Gastrocnemius medialis (tissue), 4 donors: Measurements from ENCODE around the gene ITGB3BP. TPM values are rescaled to one million over a fixed set of nuclear protein-coding genes. Genes with fewer than 3 reads are reported as not detected.

Source experiments
- ATAC-seq, 2 donors: fragments of 150-250 bp; one replicate each; pipeline ENCODE4 v1.9.1; 2016
- DNase-seq, 2 donors: peaks; one replicate each; pipeline ENCODE4 v3.0.0-alpha.2; 2019
- H3K27ac ChIP-seq, 4 donors: fragments of 200-600 bp; sonication (generic); 1 replicate in 1 of 4; 2 replicates in 3 of 4; pipeline ENCODE4 v1.5.1; 2016 to 2018; ENCODE audit warnings: mild to moderate bottlenecking in 2 of 4, moderate library complexity in 1 of 4
- H3K27me3 ChIP-seq, 3 donors: fragments of 200-600 bp; sonication (generic) in 2 of 3; 1 replicate in 1 of 3; 2 replicates in 2 of 3; pipeline versions ENCODE4 v1.5.1 to v1.6.0; 2016 to 2019; ENCODE audit warnings: mild to moderate bottlenecking in 1 of 3, moderate library complexity in 1 of 3
- H3K36me3 ChIP-seq, 2 donors: fragments of 200-600 bp; sonication (generic) in 1 of 2; one replicate each; pipeline ENCODE4 v1.5.1; 2017 to 2018
- H3K4me1 ChIP-seq, 2 donors: fragments of 200-600 bp; sonication (generic) in 1 of 2; one replicate each; pipeline ENCODE4 v1.5.1; 2016 to 2017; ENCODE audit warnings: mild to moderate bottlenecking in 2 of 2
- H3K4me3 ChIP-seq, 4 donors: fragments of 200-600 bp; sonication (generic) in 3 of 4; 1 replicate in 1 of 4; 2 replicates in 3 of 4; pipeline ENCODE4 v1.5.1; 2016 to 2019; ENCODE audit warnings: mild to moderate bottlenecking in 2 of 4
- H3K9me3 ChIP-seq, 3 donors: fragments of 200-600 bp; sonication (generic) in 2 of 3; 1 replicate in 1 of 3; 2 replicates in 2 of 3; pipeline ENCODE4 v1.5.1; 2016 to 2019
- POLR2A ChIP-seq, 2 donors: fragments of 450-650 bp; IDR thresholded peaks; one replicate each; pipeline ENCODE4 v1.6.1; 2017; ENCODE audit warnings: antibody characterized with exemption in 2 of 2, mild to moderate bottlenecking in 2 of 2, moderate library complexity in 2 of 2
- in situ Hi-C, 4 donors: fragments of 200-750 bp; cut with MboI; loops; one replicate each; pipeline versions ENCODE4 v1.15.0 to v1.8.0; 2017; ENCODE audit warnings: low sequenced_read_pairs in 4 of 4
- intact Hi-C: fragments of 100-400 bp; cut with DNase I; formaldehyde crosslinking; loops from one replicate; pipeline ENCODE4 v1.15.1; 2023; ENCODE audit warnings: low total_unique reads
- total RNA-seq, 4 donors: library from RNA; depleted of rRNA; stranded (reverse); fragments of >200 nt; gene quantifications; one replicate each; pipeline versions ENCODE4 v1.1.0 to v1.2.3, GENCODE V29; 2016
- TF ChIP-seq, protein P1 (sequence below), 5 experiments: fragments of 450-650 bp in 3 of 5; fragments of 200-600 bp in 2 of 5; sonication (generic) in 2 of 5; IDR thresholded peaks in 4 of 5; conservative IDR thresholded peaks in 1 of 5; 1 replicate in 4 of 5; 2 replicates in 1 of 5; pipeline ENCODE4 v1.5.1; 2016 to 2019; ENCODE audit warnings: antibody characterized with exemption in 5 of 5, mild to moderate bottlenecking in 3 of 5, moderate library complexity in 3 of 5

Gene ITGB3BP
- total RNA-seq, 4 donors from 2014 or later = 1.6 to 6.1 (median 3.9) TPM

DNA sequence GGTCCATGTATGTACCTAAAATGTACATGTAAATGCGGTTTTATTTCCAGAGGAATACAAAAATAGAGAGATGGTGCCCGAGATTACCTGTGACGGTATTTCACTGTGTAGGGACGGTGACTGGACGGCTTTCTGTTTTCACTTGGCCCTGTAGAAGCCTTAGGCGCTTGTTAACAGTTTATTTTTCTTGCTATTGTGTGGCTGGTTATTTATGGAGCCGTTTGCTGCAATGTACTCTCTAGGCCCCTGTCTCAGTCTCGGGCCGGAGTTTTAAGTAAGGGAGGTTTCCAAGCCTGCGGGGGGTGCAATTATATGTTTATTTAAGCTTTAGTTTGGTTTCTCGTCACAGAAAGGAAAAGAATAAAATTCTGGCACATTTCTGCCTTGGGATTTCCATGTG lies 713 bp upstream of the ITGB3BP start:
- intact Hi-C loops = loop anchor here (10.0 kb wide), 1 partner anchor 159 kb away; the partner anchor contains the start of gene ALG6
- TF ChIP-seq, protein P1, sequence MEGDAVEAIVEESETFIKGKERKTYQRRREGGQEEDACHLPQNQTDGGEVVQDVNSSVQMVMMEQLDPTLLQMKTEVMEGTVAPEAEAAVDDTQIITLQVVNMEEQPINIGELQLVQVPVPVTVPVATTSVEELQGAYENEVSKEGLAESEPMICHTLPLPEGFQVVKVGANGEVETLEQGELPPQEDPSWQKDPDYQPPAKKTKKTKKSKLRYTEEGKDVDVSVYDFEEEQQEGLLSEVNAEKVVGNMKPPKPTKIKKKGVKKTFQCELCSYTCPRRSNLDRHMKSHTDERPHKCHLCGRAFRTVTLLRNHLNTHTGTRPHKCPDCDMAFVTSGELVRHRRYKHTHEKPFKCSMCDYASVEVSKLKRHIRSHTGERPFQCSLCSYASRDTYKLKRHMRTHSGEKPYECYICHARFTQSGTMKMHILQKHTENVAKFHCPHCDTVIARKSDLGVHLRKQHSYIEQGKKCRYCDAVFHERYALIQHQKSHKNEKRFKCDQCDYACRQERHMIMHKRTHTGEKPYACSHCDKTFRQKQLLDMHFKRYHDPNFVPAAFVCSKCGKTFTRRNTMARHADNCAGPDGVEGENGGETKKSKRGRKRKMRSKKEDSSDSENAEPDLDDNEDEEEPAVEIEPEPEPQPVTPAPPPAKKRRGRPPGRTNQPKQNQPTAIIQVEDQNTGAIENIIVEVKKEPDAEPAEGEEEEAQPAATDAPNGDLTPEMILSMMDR (IDR thresholded peaks at IDR 0.05 in 4 of 5, conservative IDR thresholded peaks at IDR 0.05 in 1 of 5) = no peak
- TF ChIP-seq POLR2A (IDR thresholded peaks at IDR 0.05) = no peak
- H3K4me3 ChIP-seq = peak overlapping the region; percentile 67 to 82 (median 76)
- no peak for DNase-seq
- H3K4me1 ChIP-seq = peaks cover 8 to 11% of the 10 kb centered on the region in 2 donors
- H3K27me3 ChIP-seq = no peaks in the 10 kb centered on the region
- ATAC-seq = peak; percentile 25 to 47
- H3K36me3 ChIP-seq = no peaks in the 10 kb centered on the region
- in situ Hi-C loops = no loop called here
- peak overlapping the region; percentile 77 to 84 (median 82) for H3K27ac ChIP-seq
- no peaks in the 10 kb centered on the region for H3K9me3 ChIP-seq

DNA sequence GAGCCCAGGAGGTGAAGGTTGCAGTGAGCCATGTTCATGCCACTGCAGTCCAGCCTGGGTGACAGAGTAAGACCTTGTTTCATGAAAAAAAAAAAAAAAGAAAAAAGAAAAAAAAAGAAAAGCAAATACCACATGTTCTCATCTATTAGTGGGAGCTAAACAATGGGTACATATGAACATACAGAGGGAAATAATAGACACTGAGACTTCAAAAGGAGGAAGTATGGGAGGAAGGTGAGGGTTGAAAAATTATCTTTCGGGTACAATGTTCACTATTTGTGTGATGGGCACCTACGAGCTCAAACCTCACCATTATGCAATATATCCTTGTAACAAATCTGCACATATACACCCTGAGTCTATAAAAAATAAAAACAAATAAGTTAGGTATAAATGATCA lies 6.4 kb downstream of the ITGB3BP start:
- no peak overlapping the region for H3K4me3 ChIP-seq
- TF ChIP-seq, protein P1 (IDR thresholded peaks at IDR 0.05 in 4 of 5, conservative IDR thresholded peaks at IDR 0.05 in 1 of 5) = no peak
- TF ChIP-seq POLR2A (IDR thresholded peaks at IDR 0.05) = no peak
- no peak for DNase-seq
- in situ Hi-C loops = no loop called here
- no peak for ATAC-seq
- H3K9me3 ChIP-seq = no peaks in the 10 kb centered on the region
- no peaks in the 10 kb centered on the region for H3K27me3 ChIP-seq
- no peaks in the 10 kb centered on the region for H3K36me3 ChIP-seq
- H3K4me1 ChIP-seq = no peaks in the 10 kb centered on the region
- intact Hi-C loops = no loop called here
- no peak overlapping the region for H3K27ac ChIP-seq

DNA sequence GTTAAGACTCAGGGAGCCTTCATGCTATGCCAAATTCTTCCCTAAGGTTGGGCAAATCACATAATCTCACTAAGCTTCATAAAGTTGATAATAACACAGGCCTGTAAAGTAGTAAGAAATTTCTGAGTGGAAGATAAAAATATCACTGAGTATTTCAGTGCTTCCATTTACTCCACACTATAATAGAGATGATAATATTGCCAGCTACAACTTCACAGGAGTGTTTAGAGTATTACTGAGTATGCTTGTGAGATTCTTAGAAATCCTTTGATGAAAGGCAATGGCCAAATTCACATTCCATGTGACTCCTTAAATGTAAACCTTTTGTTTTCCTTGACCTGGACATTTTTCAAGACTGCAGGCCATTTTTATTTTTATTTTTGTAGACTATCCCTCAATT lies 10.4 kb downstream of the ITGB3BP start:
- H3K27ac ChIP-seq = no peak overlapping the region
- H3K4me3 ChIP-seq = no peak overlapping the region
- peaks cover 0 to 6% of the 10 kb centered on the region in 2 donors for H3K4me1 ChIP-seq
- TF ChIP-seq, protein P1 (IDR thresholded peaks at IDR 0.05 in 4 of 5, conservative IDR thresholded peaks at IDR 0.05 in 1 of 5) = no peak
- TF ChIP-seq POLR2A (IDR thresholded peaks at IDR 0.05) = no peak
- DNase-seq (no peak), ATAC-seq (no peak)
- no peaks in the 10 kb centered on the region for H3K27me3 ChIP-seq
- H3K9me3 ChIP-seq = no peaks in the 10 kb centered on the region
- H3K36me3 ChIP-seq = no peaks in the 10 kb centered on the region
- in situ Hi-C loops = no loop called here
- intact Hi-C loops = no loop called here

DNA sequence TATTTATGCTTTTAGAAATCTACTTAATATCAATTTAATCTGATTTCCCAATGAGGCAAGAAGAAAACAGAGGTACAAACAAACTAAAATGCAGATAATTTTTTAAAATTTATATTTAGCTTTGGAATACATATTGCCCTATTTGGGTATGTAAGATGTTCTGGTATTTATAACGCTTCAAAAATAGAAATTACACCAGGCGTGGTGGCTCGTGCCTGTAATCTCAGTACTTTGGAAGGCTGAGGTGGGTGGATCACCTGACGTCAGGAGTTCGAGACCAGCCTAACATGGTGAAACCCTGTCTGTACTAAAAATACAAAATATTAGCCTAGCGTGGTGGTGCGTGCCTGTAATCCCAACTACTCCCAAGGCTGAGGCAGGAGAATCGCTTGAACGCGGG lies 13.3 kb downstream of the ITGB3BP start:
- H3K4me1 ChIP-seq = peaks cover 0 to 6% of the 10 kb centered on the region in 2 donors
- H3K27me3 ChIP-seq = no peaks in the 10 kb centered on the region
- H3K27ac ChIP-seq = no peak overlapping the region
- in situ Hi-C loops (no loop called here), intact Hi-C loops (no loop called here)
- H3K36me3 ChIP-seq = peaks cover 0 to 4% of the 10 kb centered on the region in 2 donors
- ATAC-seq (no peak), DNase-seq (no peak)
- no peak overlapping the region for H3K4me3 ChIP-seq
- TF ChIP-seq, protein P1 (IDR thresholded peaks at IDR 0.05 in 4 of 5, conservative IDR thresholded peaks at IDR 0.05 in 1 of 5) = no peak
- no peak for TF ChIP-seq POLR2A (IDR thresholded peaks at IDR 0.05)
- no peaks in the 10 kb centered on the region for H3K9me3 ChIP-seq

DNA sequence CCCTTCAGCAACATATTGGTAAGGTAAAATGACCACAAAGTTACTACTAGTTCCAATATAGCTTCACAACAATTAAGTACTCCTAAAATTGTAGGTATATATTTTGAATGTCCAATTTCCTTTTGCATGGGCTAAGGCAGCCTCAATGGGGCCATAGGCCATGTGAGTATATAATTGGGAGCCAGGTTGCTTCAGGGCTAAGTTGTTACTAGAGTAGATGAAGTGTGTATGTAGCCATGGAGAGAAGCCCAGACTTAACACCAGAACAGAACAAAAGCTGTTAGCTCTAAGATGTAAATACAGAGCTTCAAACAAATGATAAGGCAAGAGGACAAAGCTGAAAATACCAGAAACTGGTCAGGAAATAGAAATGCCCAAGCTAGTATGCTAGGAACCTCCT lies 16.2 kb downstream of the ITGB3BP start:
- no peak overlapping the region for H3K27ac ChIP-seq
- no peaks in the 10 kb centered on the region for H3K9me3 ChIP-seq
- no peak for DNase-seq
- in situ Hi-C loops = no loop called here
- TF ChIP-seq POLR2A (IDR thresholded peaks at IDR 0.05) = no peak
- TF ChIP-seq, protein P1 (IDR thresholded peaks at IDR 0.05 in 4 of 5, conservative IDR thresholded peaks at IDR 0.05 in 1 of 5) = no peak
- H3K27me3 ChIP-seq = no peaks in the 10 kb centered on the region
- intact Hi-C loops = no loop called here
- peaks cover 0 to 4% of the 10 kb centered on the region in 2 donors for H3K36me3 ChIP-seq
- H3K4me1 ChIP-seq = peaks cover 0 to 6% of the 10 kb centered on the region in 2 donors
- no peak for ATAC-seq
- no peak overlapping the region for H3K4me3 ChIP-seq
